ENCODE data around the gene SHANK1.

Gene SHANK1

GRCh38 chr19:50640368-50640767 is 79.2 kb downstream of the SHANK1 start:
- Histone ChIP-seq H3K4me2 (no peak overlapping the region), H3K27ac (no peak overlapping the region), H4K20me1 (ENCODE audit: insufficient read depth) (no peaks in the 10 kb centered on the region), H2AFZ (ENCODE audit: low read depth) (no peak overlapping the region), H3K79me2 (ENCODE audit: insufficient read depth, low read depth) (no peaks in the 10 kb centered on the region), H3K4me1 (ENCODE audit: low read depth, poor library complexity, severe bottlenecking) (no peaks in the 10 kb centered on the region), H3K36me3 (ENCODE audit: insufficient read depth) (no peaks in the 10 kb centered on the region), H3K27me3 (ENCODE audit: insufficient read depth, low read depth) (peaks cover 7% of the 10 kb centered on the region; the same call in 1 of the 2 replicates), H3K4me3 (IDR thresholded peaks at IDR 0.05; ENCODE audit: insufficient read depth, low read depth, low read length) (no peak overlapping the region), H3K9ac (no peak overlapping the region)
- TF ChIP-seq CTCF (conservative IDR thresholded peaks at IDR 0.05; ENCODE audit: low read depth, low read length): no peak

- Histone ChIP-seq H3K4me2 (no peak within 1 kb of the TSS), H2AFZ (ENCODE audit: low read depth) (no peak within 1 kb of the TSS), H3K27me3 (ENCODE audit: insufficient read depth, low read depth) (peaks cover 7% of the 10 kb centered on the region; the same call in 1 of the 2 replicates), H3K79me2 (ENCODE audit: insufficient read depth, low read depth) (no peaks in the 10 kb centered on the region), H4K20me1 (ENCODE audit: insufficient read depth) (no peaks in the 10 kb centered on the region), H3K4me1 (ENCODE audit: low read depth, poor library complexity, severe bottlenecking) (no peaks in the 10 kb centered on the region), H3K4me3 (IDR thresholded peaks at IDR 0.05; ENCODE audit: insufficient read depth, low read depth, low read length) (no peak within 1 kb of the TSS), H3K36me3 (ENCODE audit: insufficient read depth) (no peaks in the 10 kb centered on the region), H3K27ac (no peak within 1 kb of the TSS), H3K9ac (no peak within 1 kb of the TSS)
- TF ChIP-seq CTCF (conservative IDR thresholded peaks at IDR 0.05; ENCODE audit: low read depth, low read length): no peak
These were observed 80.2 kb downstream of the SHANK1 start, which contains the start of gene SYT3 for GRCh38 chr19:50639121-50640112. Gene SYT3 (minus strand): TSS chr19:50639881. CDS start chr19:50637411, 2,470 bp downstream.

GRCh38 chr19:50638600-50638999 is 81.0 kb downstream of the SHANK1 start:
- Histone ChIP-seq H3K36me3 (ENCODE audit: insufficient read depth) (no peaks in the 10 kb centered on the region), H3K27me3 (ENCODE audit: insufficient read depth, low read depth) (peaks cover 7% of the 10 kb centered on the region; the same call in 1 of the 2 replicates)

More at GRCh38 chr19:50638600-50638999, 81.0 kb downstream of the SHANK1 start:
- Histone ChIP-seq H2AFZ (ENCODE audit: low read depth) (no peak overlapping the region), H3K4me3 (IDR thresholded peaks at IDR 0.05; ENCODE audit: insufficient read depth, low read depth, low read length) (no peak overlapping the region), H3K27ac (no peak overlapping the region), H3K4me2 (no peak overlapping the region), H3K9ac (no peak overlapping the region), H4K20me1 (ENCODE audit: insufficient read depth) (no peaks in the 10 kb centered on the region), H3K79me2 (ENCODE audit: insufficient read depth, low read depth) (no peaks in the 10 kb centered on the region), H3K4me1 (ENCODE audit: low read depth, poor library complexity, severe bottlenecking) (no peaks in the 10 kb centered on the region)
- no peak for TF ChIP-seq CTCF (conservative IDR thresholded peaks at IDR 0.05; ENCODE audit: low read depth, low read length)

Measured in KMS-11 (cell line).